SK-N-MC (cell line): ENCODE data around the gene SIPA1L2.

Source experiments
- EZH2 ChIP-seq: fragments of 200-600 bp; sonication (generic); IDR thresholded peaks from one replicate; pipeline ENCODE4 v1.6.1; 2017; ENCODE audit warnings: antibody characterized with exemption
- POLR2AphosphoS5 ChIP-seq: IDR thresholded peaks from 2 replicates; pipeline ENCODE4 v1.6.1; 2012; ENCODE audit warnings: mild to moderate bottlenecking, low read depth, low read length, borderline replicate concordance

DNA sequence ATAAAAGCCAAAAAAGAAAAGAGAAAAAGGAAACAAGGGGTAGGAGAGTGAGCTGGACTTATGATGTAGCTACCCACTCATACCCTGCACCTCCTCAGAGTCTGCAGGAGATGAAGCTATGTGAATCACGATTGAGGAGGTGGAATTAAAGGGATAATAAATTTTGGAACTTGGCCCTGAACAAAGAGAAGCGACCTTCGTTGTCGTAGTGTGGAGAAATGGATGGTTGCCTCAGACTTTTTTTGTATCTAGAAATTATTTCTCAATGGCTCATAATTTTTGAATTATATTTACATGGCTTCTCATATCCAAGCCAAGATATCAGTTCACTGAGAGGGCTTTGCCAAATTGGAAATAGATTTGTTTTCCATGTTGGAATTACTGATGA lies 37.8 kb upstream of the SIPA1L2 start:
- TF ChIP-seq EZH2 (no peak), POLR2AphosphoS5 (no peak)
